ENCODE data around the gene ZNF664. TPM values are rescaled to one million over a fixed set of nuclear protein-coding genes. Genes with fewer than 3 reads are reported as not detected.

Gene ZNF664
- total RNA-seq = 83.2 and 88.2 TPM in 2 replicates

GRCh38 chr12:123972457-123973401 is at the start of gene ZNF664, which contains the start of gene CCDC92:
Gene ZNF664, plus strand, starts transcription at chr12:123973215. Its CDS starts 38,930 bp downstream, at chr12:124012145.
Gene CCDC92, minus strand, starts transcription at chr12:123972831. Its CDS starts 28,526 bp downstream, at chr12:123944305.
- FAIRE-seq (no peak), DNase-seq (ENCODE audit: low read depth) (peak; percentile 65)
- no peaks in the 10 kb centered on the region for H3K27me3 ChIP-seq (ENCODE audit: control insufficient read depth, insufficient read depth, low read length)
- peak within 1 kb of the TSS; percentile 75 for H3K4me3 ChIP-seq (ENCODE audit: low read depth, low read length)
- no peak for TF ChIP-seq CTCF (IDR thresholded peaks at IDR 0.05; ENCODE audit: insufficient read depth, low read length, severe bottlenecking)
- H3K36me3 ChIP-seq (ENCODE audit: control insufficient read depth, insufficient read depth, low read length) = peaks cover 2% of the 10 kb centered on the region

- no peaks in the 10 kb centered on the region for H3K27me3 ChIP-seq (ENCODE audit: control insufficient read depth, insufficient read depth, low read length)
- FAIRE-seq (no peak), DNase-seq (ENCODE audit: low read depth) (no peak)
- H3K4me3 ChIP-seq (ENCODE audit: low read depth, low read length) = no peak overlapping the region
- no peaks in the 10 kb centered on the region for H3K36me3 ChIP-seq (ENCODE audit: control insufficient read depth, insufficient read depth, low read length)
- no peak for TF ChIP-seq CTCF (IDR thresholded peaks at IDR 0.05; ENCODE audit: insufficient read depth, low read length, severe bottlenecking)
Measured at GRCh38 chr12:123923927-123924326, 49.1 kb upstream of the ZNF664 start.

GRCh38 chr12:123924539-123924938 is 48.5 kb upstream of the ZNF664 start:
- Histone ChIP-seq H3K27me3 (ENCODE audit: control insufficient read depth, insufficient read depth, low read length) (no peaks in the 10 kb centered on the region), H3K36me3 (ENCODE audit: control insufficient read depth, insufficient read depth, low read length) (no peaks in the 10 kb centered on the region), H3K4me3 (ENCODE audit: low read depth, low read length) (no peak overlapping the region)
- FAIRE-seq (no peak), DNase-seq (ENCODE audit: low read depth) (no peak)
- TF ChIP-seq CTCF (IDR thresholded peaks at IDR 0.05; ENCODE audit: insufficient read depth, low read length, severe bottlenecking) = no peak

GRCh38 chr12:123928274-123928865 is 44.6 kb upstream of the ZNF664 start:
- DNase-seq (ENCODE audit: low read depth) (no peak), FAIRE-seq (no peak)
- Histone ChIP-seq H3K4me3 (ENCODE audit: low read depth, low read length) (no peak overlapping the region), H3K27me3 (ENCODE audit: control insufficient read depth, insufficient read depth, low read length) (no peaks in the 10 kb centered on the region), H3K36me3 (ENCODE audit: control insufficient read depth, insufficient read depth, low read length) (no peaks in the 10 kb centered on the region)
- no peak for TF ChIP-seq CTCF (IDR thresholded peaks at IDR 0.05; ENCODE audit: insufficient read depth, low read length, severe bottlenecking)

GRCh38 chr12:123928897-123929296 is 44.1 kb upstream of the ZNF664 start:
- FAIRE-seq (no peak), DNase-seq (ENCODE audit: low read depth) (no peak)
- H3K27me3 ChIP-seq (ENCODE audit: control insufficient read depth, insufficient read depth, low read length) = peaks cover 2% of the 10 kb centered on the region
- no peak for TF ChIP-seq CTCF (IDR thresholded peaks at IDR 0.05; ENCODE audit: insufficient read depth, low read length, severe bottlenecking)
- no peaks in the 10 kb centered on the region for H3K36me3 ChIP-seq (ENCODE audit: control insufficient read depth, insufficient read depth, low read length)
- H3K4me3 ChIP-seq (ENCODE audit: low read depth, low read length) = no peak overlapping the region
